GM20000 (cell line): ENCODE results near the gene LEKR1.

Experiments used
- DNase-seq: peaks from one replicate; pipeline ENCODE4 v3.0.0; 2012; ENCODE audit warnings: low spot score
- TF ChIP-seq, protein P1 (sequence below): IDR thresholded peaks from 2 replicates; pipeline ENCODE4 v1.5.1; 2012; ENCODE audit warnings: mild to moderate bottlenecking, control low read depth; ENCODE audit errors: extremely low read depth, missing control alignments

LEKR1 gene

DNA sequence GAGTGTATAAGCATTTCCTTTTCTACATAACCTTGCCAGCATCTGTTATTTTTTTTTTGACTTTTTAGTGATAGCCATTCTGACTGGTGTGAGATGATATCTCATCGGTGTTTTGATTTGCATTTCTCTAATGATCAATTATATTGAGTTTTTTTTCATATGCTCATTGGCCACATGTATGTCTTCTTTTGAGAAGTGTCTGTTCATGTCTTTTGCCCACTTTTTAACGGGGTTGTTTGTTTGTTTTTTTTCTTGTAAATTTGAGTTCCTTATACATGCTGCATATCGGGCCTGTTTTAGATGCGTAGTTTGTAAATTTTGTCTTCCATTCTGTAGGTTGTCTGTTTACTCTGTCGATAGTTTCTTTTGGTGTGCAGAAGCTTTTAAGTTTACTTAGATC, 89.2 kb downstream of the LEKR1 start:
- DNase-seq = no peak
- TF ChIP-seq, protein P1, sequence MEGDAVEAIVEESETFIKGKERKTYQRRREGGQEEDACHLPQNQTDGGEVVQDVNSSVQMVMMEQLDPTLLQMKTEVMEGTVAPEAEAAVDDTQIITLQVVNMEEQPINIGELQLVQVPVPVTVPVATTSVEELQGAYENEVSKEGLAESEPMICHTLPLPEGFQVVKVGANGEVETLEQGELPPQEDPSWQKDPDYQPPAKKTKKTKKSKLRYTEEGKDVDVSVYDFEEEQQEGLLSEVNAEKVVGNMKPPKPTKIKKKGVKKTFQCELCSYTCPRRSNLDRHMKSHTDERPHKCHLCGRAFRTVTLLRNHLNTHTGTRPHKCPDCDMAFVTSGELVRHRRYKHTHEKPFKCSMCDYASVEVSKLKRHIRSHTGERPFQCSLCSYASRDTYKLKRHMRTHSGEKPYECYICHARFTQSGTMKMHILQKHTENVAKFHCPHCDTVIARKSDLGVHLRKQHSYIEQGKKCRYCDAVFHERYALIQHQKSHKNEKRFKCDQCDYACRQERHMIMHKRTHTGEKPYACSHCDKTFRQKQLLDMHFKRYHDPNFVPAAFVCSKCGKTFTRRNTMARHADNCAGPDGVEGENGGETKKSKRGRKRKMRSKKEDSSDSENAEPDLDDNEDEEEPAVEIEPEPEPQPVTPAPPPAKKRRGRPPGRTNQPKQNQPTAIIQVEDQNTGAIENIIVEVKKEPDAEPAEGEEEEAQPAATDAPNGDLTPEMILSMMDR = no peak

DNA sequence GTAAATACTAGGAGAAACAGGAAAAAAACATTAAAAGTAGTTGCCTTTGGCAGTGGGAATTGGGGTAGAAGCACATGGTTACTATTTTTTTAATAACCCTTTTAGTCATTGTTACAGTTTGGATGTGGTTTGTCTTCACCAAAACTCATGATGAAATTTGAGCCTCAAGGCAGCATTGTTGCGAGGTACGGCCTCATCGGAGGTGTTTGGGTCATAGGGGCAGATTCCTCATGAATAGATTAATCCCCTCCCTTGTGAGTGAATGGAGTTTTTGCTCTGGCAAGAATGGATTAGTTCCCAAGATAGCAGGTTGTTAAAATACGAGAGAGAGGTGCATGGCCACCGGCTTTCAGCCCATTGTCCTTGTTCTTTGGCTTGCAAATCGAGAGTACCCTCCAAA, 92.6 kb downstream of the LEKR1 start:
- TF ChIP-seq, protein P1 = no peak
- DNase-seq = no peak

- DNase-seq = no peak
- TF ChIP-seq, protein P1 = no peak
Measured at GRCh38 chr3:156919818-156920217, 93.7 kb downstream of the LEKR1 start.

- DNase-seq = no peak
- TF ChIP-seq, protein P1 = no peak
Measured at GRCh38 chr3:156920399-156920798, 94.2 kb downstream of the LEKR1 start.

DNA sequence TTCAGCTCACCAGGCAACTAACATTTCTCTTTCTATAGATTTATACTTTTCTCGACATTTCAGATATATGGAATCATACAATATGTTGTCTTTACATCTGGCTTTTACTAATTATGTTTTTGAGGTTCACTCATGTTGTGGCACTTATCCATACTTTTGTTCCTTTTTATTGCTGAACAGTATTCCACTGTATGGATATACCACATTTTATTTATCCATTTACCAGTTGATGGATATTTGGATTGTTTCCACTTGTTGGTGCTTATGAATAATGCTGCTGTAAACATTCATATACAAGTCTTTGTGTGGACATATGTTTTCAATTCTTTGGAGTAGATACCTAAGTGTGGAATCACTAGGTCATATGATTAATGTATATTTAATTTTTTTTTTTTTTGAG, 97.2 kb downstream of the LEKR1 start:
- no peak for DNase-seq
- TF ChIP-seq, protein P1 = no peak

GRCh38 chr3:156938724-156939123, 112.6 kb downstream of the LEKR1 start:
- TF ChIP-seq, protein P1 = no peak
- DNase-seq = no peak

DNA sequence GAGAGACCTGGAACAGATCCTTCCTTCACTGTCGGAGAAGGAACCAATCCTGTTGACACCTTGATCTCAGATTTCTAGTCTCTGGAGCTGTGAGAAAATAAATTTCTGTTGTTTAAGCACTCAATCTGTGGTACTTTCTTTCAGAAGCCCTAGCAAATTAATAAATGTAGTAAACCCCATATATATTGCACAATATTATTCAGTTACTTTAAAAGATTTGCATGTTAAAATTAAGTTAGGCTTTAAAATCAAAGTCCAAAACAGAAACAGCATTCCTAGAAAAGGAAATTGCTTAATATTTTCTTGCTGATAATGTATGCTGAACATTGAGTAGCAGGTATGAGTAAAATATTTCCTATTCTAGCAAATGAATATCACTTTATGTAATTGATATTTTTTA, 113.2 kb downstream of the LEKR1 start:
- TF ChIP-seq, protein P1 = no peak

GRCh38 chr3:156941311-156941710, 115.2 kb downstream of the LEKR1 start:
- no peak for DNase-seq
- TF ChIP-seq, protein P1 = no peak

More for the DNA sequence above, 113.2 kb downstream of the LEKR1 start:
- DNase-seq = no peak
